DND-41 (cell line): ENCODE results near the gene ALG3.

Experiments used
- CTCF ChIP-seq: IDR thresholded peaks from 2 replicates; pipeline ENCODE4 v1.5.1; 2012; ENCODE audit warnings: borderline replicate concordance, low read length, moderate library complexity, mild to moderate bottlenecking; ENCODE audit not compliant: poor library complexity, severe bottlenecking; ENCODE audit errors: extremely low read depth
- EZH2 ChIP-seq: IDR thresholded peaks from 3 replicates; pipeline ENCODE4 v1.6.1; 2012; ENCODE audit warnings: borderline replicate concordance, low read depth, mild to moderate bottlenecking, moderate library complexity, low read length, inconsistent platforms; ENCODE audit not compliant: severe bottlenecking

GRCh38 chr3:184261854-184262763 lies 13.3 kb upstream of the ALG3 start:
- TF ChIP-seq CTCF (no peak), EZH2 (no peak)
